Breast epithelium (tissue), 4 donors: ENCODE measurements around the gene MYO9B. TPM values are rescaled to one million over a fixed set of nuclear protein-coding genes. Genes with fewer than 3 reads are reported as not detected.

ENCODE experiments used
- DNase-seq, 2 donors: peaks; one replicate each; pipeline ENCODE4 v3.0.0-alpha.2; 2019; ENCODE audit warnings: low spot score in 2 of 2
- H3K27ac ChIP-seq, 2 donors: fragments of 200-600 bp; sonication (generic) in 1 of 2; one replicate each; pipeline ENCODE4 v1.5.1; 2016 to 2019; ENCODE audit warnings: mild to moderate bottlenecking in 1 of 2
- H3K27me3 ChIP-seq, 2 donors: fragments of 200-600 bp; sonication (generic) in 1 of 2; one replicate each; pipeline versions ENCODE4 v1.5.1 to v1.6.0; 2017 to 2019; ENCODE audit warnings: control low read depth in 1 of 2, mild to moderate bottlenecking in 1 of 2
- H3K36me3 ChIP-seq: fragments of 200-600 bp; one replicate; pipeline ENCODE4 v1.5.1; 2019
- H3K4me1 ChIP-seq, 2 donors: fragments of 200-600 bp; sonication (generic); one replicate each; pipeline ENCODE4 v1.5.1; 2016 to 2019; ENCODE audit warnings: control low read depth in 1 of 2
- H3K4me3 ChIP-seq, 3 donors: fragments of 200-600 bp; sonication (generic); 1 replicate in 2 of 3; 2 replicates in 1 of 3; pipeline ENCODE4 v1.5.1; 2016 to 2019; ENCODE audit warnings: mild to moderate bottlenecking in 3 of 3, moderate library complexity in 2 of 3
- H3K9me3 ChIP-seq, 2 donors: fragments of 200-600 bp; sonication (generic) in 1 of 2; one replicate each; pipeline ENCODE4 v1.5.1; 2016 to 2019; ENCODE audit warnings: control low read depth in 1 of 2
- CTCF ChIP-seq, 3 donors: fragments of 450-650 bp; IDR thresholded peaks; one replicate each; pipeline ENCODE4 v1.5.1; 2016 to 2017; ENCODE audit warnings: antibody characterized with exemption in 3 of 3, mild to moderate bottlenecking in 3 of 3, moderate library complexity in 3 of 3
- POLR2A ChIP-seq: fragments of 450-650 bp; IDR thresholded peaks from one replicate; pipeline ENCODE4 v1.6.1; 2016; ENCODE audit warnings: antibody characterized with exemption, mild to moderate bottlenecking, moderate library complexity
- POLR2AphosphoS5 ChIP-seq, 3 donors: sonication (generic); formaldehyde crosslinking; IDR thresholded peaks; one replicate each; pipeline ENCODE4 v1.6.1; 2017; ENCODE audit warnings: antibody characterized with exemption in 3 of 3
- intact Hi-C: fragments of 100-400 bp; cut with DNase I; formaldehyde crosslinking; loops from one replicate; pipeline ENCODE4 v1.15.1; 2023; ENCODE audit warnings: low total_unique reads
- total RNA-seq, 3 donors: library from RNA; depleted of rRNA; stranded (reverse); fragments of >200 nt; gene quantifications; one replicate each; pipeline ENCODE4 v1.1.0, GENCODE V29; 2016

MYO9B gene
- total RNA-seq, 3 donors from 2014 or later: 76.0 to 79.5 (median 77.4) TPM

GRCh38 chr19:17107546-17108452, 32.2 kb downstream of the MYO9B start:
- Histone ChIP-seq H3K27me3 (no peaks in the 10 kb centered on the region), H3K27ac (peak overlapping the region; percentile 87 to 91), H3K9me3 (no peaks in the 10 kb centered on the region), H3K4me3 (peak overlapping the region in 1 of 3 donors; percentile 30), H3K36me3 (no peaks in the 10 kb centered on the region), H3K4me1 (peaks cover 7 to 10% of the 10 kb centered on the region in 2 donors)
- intact Hi-C loops: no loop called here
- peak; percentile 40 to 86 (median 55) for TF ChIP-seq POLR2AphosphoS5 (IDR thresholded peaks at IDR 0.05)
- no peak for TF ChIP-seq POLR2A
- DNase-seq: peak; percentile 77 to 90

- Histone ChIP-seq H3K4me3 (peak overlapping the region in 1 of 3 donors; percentile 30), H3K9me3 (no peaks in the 10 kb centered on the region), H3K27me3 (no peaks in the 10 kb centered on the region), H3K36me3 (no peaks in the 10 kb centered on the region), H3K27ac (peak overlapping the region; percentile 87 to 91), H3K4me1 (peaks cover 7 to 10% of the 10 kb centered on the region in 2 donors)
- no peak for DNase-seq
- intact Hi-C loops: no loop called here
- TF ChIP-seq CTCF (IDR thresholded peaks at IDR 0.05): no peak
- TF ChIP-seq POLR2A: no peak
- no peak for TF ChIP-seq POLR2AphosphoS5 (IDR thresholded peaks at IDR 0.05)
Observed at GRCh38 chr19:17108453-17108784, 32.8 kb downstream of the MYO9B start.

- Histone ChIP-seq H3K9me3 (no peaks in the 10 kb centered on the region), H3K27me3 (no peaks in the 10 kb centered on the region), H3K4me3 (no peak overlapping the region), H3K27ac (peak overlapping the region; percentile 8 to 87), H3K36me3 (no peaks in the 10 kb centered on the region), H3K4me1 (peaks cover 7 to 10% of the 10 kb centered on the region in 2 donors)
- TF ChIP-seq POLR2A (no peak), CTCF (IDR thresholded peaks at IDR 0.05) (no peak), POLR2AphosphoS5 (IDR thresholded peaks at IDR 0.05) (no peak)
- intact Hi-C loops: no loop called here
- no peak for DNase-seq
Observed at GRCh38 chr19:17109300-17109699, 33.7 kb downstream of the MYO9B start.

GRCh38 chr19:17109962-17110598, 34.5 kb downstream of the MYO9B start:
- no peak for DNase-seq
- Histone ChIP-seq H3K9me3 (no peaks in the 10 kb centered on the region), H3K27me3 (no peaks in the 10 kb centered on the region), H3K4me1 (peaks cover 7 to 10% of the 10 kb centered on the region in 2 donors), H3K4me3 (no peak overlapping the region), H3K27ac (peak overlapping the region; percentile 8 to 87), H3K36me3 (no peaks in the 10 kb centered on the region)
- intact Hi-C loops: no loop called here
- TF ChIP-seq CTCF (IDR thresholded peaks at IDR 0.05) (no peak), POLR2AphosphoS5 (IDR thresholded peaks at IDR 0.05) (peak in 1 of 3 donors; percentile 38), POLR2A (no peak)

- Histone ChIP-seq H3K4me1 (peaks cover 7 to 10% of the 10 kb centered on the region in 2 donors), H3K9me3 (no peaks in the 10 kb centered on the region), H3K27ac (peak overlapping the region; percentile 8 to 87), H3K27me3 (no peaks in the 10 kb centered on the region), H3K4me3 (no peak overlapping the region), H3K36me3 (no peaks in the 10 kb centered on the region)
- TF ChIP-seq POLR2AphosphoS5 (IDR thresholded peaks at IDR 0.05): no peak
- TF ChIP-seq POLR2A: no peak
- TF ChIP-seq CTCF (IDR thresholded peaks at IDR 0.05): no peak
- intact Hi-C loops: no loop called here
- no peak for DNase-seq
Observed at GRCh38 chr19:17110599-17110966, 35.0 kb downstream of the MYO9B start.
